LNCaP clone FGC (cell line): ENCODE results near the gene SLC25A13.

Experiments used
- DNase-seq: peaks from one replicate; pipeline ENCODE4 v3.0.0-alpha.2; 2011; ENCODE audit warnings: low read depth
- H3K4me3 ChIP-seq: 2 replicates; pipeline ENCODE4 v1.5.1; 2011; ENCODE audit warnings: mild to moderate bottlenecking, low read depth, low read length, control low read depth
- TF ChIP-seq, protein P1 (sequence below): IDR thresholded peaks from 2 replicates; pipeline ENCODE4 v1.5.1; 2012; ENCODE audit warnings: mild to moderate bottlenecking; ENCODE audit not compliant: control insufficient read depth, insufficient read depth; ENCODE audit errors: extremely low read depth

SLC25A13 gene

DNA sequence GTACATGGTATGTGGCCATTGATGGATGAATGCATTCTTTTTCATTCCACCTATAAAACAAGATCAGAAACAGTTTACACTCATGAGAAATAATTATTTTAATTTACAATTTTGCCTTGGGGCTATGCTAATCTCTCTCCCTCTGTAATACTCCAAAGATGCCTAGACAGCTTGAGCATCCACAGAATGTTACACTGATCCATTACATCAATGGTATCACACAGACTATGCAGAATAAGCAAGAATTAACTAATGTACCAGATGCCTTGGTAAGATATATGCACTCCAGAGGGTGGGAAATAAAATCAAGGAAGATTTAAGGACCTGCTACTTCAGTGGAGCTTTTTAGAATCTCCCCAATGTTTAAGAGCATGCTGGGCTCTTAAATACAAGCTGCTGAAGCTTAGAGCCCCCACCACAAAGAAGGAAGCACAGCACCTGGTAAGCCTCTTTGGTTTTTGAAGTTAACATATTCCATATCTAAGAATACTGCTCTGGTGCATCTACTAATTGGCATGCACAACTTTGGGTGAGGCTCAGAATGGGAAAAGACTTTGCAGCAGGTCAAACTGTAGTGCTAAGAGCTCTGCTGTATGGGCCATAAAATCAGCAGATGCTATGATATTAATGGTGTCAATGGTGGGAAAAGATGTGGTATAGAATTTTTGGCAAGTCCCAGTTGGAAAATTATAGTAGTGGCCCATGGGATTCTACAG lies 219.6 kb downstream of the SLC25A13 start:
- TF ChIP-seq, protein P1, sequence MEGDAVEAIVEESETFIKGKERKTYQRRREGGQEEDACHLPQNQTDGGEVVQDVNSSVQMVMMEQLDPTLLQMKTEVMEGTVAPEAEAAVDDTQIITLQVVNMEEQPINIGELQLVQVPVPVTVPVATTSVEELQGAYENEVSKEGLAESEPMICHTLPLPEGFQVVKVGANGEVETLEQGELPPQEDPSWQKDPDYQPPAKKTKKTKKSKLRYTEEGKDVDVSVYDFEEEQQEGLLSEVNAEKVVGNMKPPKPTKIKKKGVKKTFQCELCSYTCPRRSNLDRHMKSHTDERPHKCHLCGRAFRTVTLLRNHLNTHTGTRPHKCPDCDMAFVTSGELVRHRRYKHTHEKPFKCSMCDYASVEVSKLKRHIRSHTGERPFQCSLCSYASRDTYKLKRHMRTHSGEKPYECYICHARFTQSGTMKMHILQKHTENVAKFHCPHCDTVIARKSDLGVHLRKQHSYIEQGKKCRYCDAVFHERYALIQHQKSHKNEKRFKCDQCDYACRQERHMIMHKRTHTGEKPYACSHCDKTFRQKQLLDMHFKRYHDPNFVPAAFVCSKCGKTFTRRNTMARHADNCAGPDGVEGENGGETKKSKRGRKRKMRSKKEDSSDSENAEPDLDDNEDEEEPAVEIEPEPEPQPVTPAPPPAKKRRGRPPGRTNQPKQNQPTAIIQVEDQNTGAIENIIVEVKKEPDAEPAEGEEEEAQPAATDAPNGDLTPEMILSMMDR = no peak
- no peak for DNase-seq
- no peak overlapping the region for H3K4me3 ChIP-seq

DNA sequence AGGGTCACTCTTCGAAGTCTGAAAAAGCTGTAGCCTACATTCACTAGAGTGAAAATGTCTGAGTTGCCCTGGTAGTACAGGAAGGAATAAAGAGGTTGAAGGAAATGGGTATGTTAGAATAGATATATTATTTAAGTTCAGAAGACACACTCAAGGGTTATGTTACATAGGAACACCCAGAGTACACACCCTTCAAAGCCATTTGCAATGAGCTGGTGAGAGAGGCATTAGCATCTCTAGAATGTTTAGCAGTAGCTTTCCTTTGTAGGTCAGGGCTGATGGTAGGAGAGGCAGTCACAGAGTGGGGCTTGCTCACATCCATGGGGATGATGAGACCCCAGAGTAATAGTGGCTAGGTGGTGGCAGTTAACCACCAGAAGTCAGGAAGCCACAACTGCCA lies 221.2 kb downstream of the SLC25A13 start:
- H3K4me3 ChIP-seq = no peak overlapping the region
- TF ChIP-seq, protein P1 = no peak
- no peak for DNase-seq

DNA sequence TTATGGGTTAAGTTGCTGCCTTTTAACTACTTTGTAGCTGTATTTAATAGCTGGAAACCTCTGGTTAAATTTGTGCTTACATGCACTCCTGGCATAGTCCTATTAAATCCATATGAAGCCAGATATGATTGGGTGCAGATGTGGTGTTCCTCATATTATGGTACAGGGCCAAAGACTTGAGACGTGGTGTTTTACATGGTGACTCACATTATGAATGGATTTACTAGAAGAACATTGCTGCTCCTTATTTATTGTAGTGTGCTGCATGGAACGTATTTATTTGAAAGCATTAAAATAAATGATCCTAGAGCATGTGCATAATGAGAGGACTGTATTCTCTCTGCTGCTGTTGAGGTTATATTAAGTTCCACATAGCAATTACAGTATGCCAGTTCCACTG lies 224.1 kb downstream of the SLC25A13 start:
- DNase-seq = no peak
- no peak overlapping the region for H3K4me3 ChIP-seq
- TF ChIP-seq, protein P1 = no peak

DNA sequence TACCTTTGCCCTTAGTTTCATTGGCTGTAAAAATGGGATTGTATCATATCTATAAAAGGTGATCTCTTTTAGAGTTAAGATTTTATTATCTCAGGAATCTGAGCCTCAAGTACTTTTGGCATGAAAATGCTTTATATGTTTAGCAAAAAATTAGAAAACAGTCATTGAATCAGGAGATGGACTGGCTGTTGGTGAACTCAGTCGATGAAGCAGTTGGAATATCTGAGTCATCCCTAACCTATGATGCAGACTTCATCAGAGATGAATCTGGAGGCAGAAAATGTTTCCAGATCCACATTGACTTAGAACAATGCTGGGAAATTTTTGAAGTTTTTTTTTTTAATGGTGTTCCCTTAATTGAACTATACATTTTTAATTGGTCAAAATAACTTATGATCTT lies 228.5 kb downstream of the SLC25A13 start:
- TF ChIP-seq, protein P1 = no peak
- DNase-seq = no peak
- H3K4me3 ChIP-seq = no peak overlapping the region

DNA sequence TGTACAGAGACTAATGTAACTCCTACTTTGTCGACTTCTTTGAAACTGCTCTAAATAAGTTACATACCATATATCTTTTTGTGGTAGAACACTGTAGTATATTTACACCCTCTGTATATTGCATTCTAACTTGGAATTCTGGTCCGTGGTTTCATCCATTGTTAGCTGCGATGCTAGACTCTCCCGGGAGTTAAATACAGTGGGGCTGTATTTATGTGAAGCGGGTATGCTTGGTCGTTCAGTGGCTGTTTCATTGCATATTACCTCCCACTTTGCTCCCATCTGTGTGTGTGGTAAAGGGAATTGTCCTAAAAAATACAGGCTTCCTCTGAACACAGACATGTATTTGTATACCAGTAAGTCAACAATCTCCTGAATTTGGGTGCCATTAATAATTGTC lies 231.1 kb downstream of the SLC25A13 start:
- no peak overlapping the region for H3K4me3 ChIP-seq
- TF ChIP-seq, protein P1 = no peak
- DNase-seq = no peak

DNA sequence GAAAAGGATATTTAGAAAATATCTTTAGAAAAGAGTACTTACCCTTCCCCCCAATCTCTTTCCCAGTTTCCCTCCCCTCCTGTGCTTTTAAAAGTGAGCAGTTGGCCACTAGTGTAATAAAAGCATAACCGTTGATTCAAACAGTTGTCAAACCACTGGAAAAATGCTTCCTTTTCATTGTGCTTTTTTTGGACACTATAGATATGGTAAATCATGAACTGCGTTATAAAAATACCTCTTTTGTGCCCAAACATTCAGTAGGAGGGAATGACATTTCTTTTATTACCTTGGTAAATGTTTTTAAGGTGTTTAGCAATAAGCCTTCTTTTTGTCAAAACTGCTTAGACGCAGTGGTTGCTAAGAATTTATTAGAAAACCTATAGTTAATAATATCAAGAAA lies 232.4 kb downstream of the SLC25A13 start:
- TF ChIP-seq, protein P1 = no peak
- DNase-seq = no peak
- H3K4me3 ChIP-seq = no peak overlapping the region

DNA sequence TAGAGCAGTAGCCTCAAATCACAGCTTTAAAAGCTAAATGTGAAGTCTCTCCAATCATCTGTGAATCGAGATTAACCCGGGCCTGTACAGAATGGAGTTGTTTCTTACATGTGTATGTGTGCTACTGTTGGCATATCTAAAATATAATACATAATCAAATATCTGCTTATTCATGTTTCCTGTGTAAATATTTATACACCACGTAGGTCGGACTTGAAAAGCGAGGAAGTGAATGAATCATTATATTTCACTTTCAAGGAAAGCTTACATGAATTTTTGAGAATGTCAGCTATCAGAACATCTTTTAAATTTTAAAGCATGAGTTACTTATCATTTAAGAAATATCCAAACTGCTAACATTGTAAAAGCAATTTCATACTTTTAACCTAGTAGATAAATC lies 233.3 kb downstream of the SLC25A13 start:
- peak; percentile 46 for DNase-seq
- TF ChIP-seq, protein P1 = no peak
- no peak overlapping the region for H3K4me3 ChIP-seq
